ENCODE data around the gene TENT5A. TPM values are rescaled to one million over a fixed set of nuclear protein-coding genes. Genes with fewer than 3 reads are reported as not detected.
A peak's percentile ranks its signal among the peaks of the same experiment; 100 is the strongest.

The TENT5A gene
- total RNA-seq, 1 experiment from 2014 or later, result 16.4 TPM

GRCh38 chr6:81759782-81760181 is 7.3 kb upstream of the TENT5A start:
- H3K36me3 ChIP-seq, result no peaks in the 10 kb centered on the region
- no peaks in the 10 kb centered on the region for H3K9me3 ChIP-seq
- H3K4me3 ChIP-seq, result no peak overlapping the region
- no peaks in the 10 kb centered on the region for H3K27me3 ChIP-seq
- DNase-seq, result no peak

DNA sequence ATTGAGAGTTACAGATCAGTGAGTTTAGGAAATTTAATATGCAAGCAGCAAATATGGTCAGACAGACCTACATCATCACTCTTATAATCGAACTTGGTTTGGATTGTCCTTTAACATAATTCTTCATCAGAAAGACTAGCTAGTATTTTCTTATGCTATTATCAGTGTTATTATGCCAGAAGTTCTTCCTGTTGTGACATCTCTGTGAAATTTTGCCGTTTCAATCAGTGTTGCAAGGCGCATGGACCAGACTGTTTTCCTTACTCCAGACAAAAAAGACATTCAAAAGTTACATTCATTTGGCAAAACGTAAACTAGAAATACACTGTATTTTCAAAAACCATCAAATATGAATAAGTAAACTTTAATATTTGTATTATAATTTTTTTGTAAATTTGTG is 5.7 kb upstream of the TENT5A start:
- DNase-seq, result no peak
- Histone ChIP-seq H3K27me3 (no peaks in the 10 kb centered on the region), H3K9me3 (no peaks in the 10 kb centered on the region), H3K36me3 (no peaks in the 10 kb centered on the region), H3K4me3 (no peak overlapping the region)

DNA sequence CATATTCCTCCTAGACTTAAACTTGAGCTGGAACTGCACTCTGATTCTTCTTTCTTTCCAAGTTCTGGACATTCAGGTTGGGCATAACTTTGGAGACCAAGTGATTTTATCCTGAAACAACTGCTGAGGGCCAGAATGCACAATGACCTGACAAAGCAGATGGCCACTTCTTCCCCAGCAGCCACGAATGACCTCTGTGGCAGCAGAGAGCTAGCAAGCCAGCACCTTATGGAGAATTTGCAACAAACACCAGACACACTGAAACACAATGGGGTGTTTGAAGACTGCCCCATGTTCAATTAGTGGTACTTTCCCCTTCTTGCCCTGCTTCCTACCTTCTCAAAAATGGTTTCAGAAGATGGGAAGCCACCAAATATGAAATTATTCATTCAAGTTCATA is 4.2 kb upstream of the TENT5A start:
- Histone ChIP-seq H3K36me3 (no peaks in the 10 kb centered on the region), H3K4me3 (no peak overlapping the region)
- no peak for DNase-seq

DNA sequence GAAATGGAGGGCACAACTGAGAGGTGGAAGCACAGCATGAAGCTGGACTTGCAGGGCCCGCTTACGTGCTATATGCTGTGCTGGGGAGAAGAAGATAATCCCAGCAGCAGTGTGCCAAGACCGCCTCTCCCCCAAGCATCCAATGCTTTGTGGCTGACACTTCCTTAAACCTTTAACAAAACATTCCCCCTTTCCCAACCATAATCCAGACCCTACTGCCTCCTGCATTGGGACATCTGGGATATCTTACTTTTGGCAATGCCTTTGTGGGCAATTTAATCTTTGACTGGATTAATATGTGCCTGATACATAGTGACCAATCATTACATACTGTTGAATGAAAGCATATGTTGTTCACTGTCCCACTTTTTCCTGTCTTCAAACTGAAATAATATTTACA is 3.1 kb upstream of the TENT5A start:
- H3K9me3 ChIP-seq, result no peaks in the 10 kb centered on the region
- 0 out of 2 replicates have a peak, but pooled peaks cover 8% of the 10 kb centered on the region for H3K36me3 ChIP-seq
- H3K27me3 ChIP-seq, result no peaks in the 10 kb centered on the region
- no peak for DNase-seq
- H3K4me3 ChIP-seq, result no peak overlapping the region

More for the DNA sequence above, 4.2 kb upstream of the TENT5A start:
- H3K9me3 ChIP-seq, result no peaks in the 10 kb centered on the region
- H3K27me3 ChIP-seq, result no peaks in the 10 kb centered on the region

DNA sequence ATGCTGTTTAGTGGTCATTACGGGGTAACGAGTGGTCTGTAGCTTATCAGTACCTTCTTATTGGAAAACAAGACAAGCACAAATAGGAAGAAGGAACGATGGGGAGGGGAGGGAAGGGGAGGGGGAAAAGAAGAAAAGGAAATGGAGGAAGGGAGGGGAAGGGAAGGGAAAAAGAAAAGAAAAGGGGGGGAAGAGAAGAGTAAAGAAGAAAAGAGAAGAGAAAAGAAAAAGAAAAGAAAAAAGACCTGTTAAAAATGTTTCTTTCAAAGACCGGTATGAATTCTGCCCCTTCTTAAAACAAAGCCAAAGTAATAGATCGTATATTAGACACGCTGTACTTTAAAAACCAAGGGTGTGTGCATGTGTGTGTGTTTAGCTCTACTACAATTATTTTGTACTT is 2.4 kb upstream of the TENT5A start:
- peaks cover 12% of the 10 kb centered on the region for H3K36me3 ChIP-seq
- no peak for DNase-seq
- no peaks in the 10 kb centered on the region for H3K27me3 ChIP-seq
- no peaks in the 10 kb centered on the region for H3K9me3 ChIP-seq
- H3K4me3 ChIP-seq, result no peak overlapping the region

DNA sequence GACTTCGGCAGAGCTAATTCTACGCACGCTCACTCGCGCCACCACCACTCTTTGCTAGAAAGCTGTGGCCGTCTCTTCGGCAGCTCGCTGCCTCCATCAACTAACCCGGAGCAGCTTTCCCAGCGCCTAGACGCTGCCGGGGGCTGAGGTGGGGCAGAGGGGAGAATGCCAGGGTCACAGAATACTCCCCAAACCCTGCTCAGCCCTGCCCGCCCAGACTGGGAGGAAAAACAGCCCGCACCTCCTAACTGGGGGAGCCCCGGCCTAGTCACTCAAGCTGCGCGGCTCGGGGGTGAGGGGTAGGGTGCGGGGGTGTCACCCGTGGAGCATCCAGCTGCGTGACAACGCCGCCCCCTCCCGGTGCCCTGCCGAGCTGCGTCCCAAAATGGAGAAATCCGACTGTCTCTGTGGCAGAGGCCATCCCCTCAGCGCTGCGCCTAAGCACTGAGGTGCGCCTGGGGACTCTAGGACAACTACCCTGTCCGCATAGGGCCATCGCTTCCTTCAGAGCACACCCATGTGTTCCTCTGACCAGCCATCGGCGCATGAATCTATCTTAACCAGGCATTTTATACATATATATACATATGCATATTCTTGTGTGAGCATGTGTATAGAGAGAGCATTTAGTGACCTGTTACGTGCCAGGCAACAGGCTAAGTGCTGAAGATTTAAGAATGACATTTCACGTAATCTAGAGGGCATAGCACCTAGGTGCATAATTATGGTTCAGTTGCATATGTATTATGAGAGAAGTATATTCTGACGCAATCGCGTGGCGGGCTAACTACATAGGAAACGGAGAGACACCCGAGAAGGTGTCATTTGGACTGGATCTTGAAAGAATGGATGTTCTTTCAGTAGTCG is 1.5 kb upstream of the TENT5A start:
- Histone ChIP-seq H3K9me3 (no peaks in the 10 kb centered on the region), H3K36me3 (peaks cover 20% of the 10 kb centered on the region), H3K4me3 (peak overlapping the region; percentile 98), H3K27me3 (no peaks in the 10 kb centered on the region)
- DNase-seq, result peak; percentile 59

GRCh38 chr6:81752921-81753710 is 635 bp upstream of the TENT5A start:
- Histone ChIP-seq H3K36me3 (peaks cover 27% of the 10 kb centered on the region), H3K27me3 (no peaks in the 10 kb centered on the region), H3K4me3 (peak overlapping the region; percentile 98), H3K9me3 (no peaks in the 10 kb centered on the region)
- peak; percentile 92 for DNase-seq

DNA sequence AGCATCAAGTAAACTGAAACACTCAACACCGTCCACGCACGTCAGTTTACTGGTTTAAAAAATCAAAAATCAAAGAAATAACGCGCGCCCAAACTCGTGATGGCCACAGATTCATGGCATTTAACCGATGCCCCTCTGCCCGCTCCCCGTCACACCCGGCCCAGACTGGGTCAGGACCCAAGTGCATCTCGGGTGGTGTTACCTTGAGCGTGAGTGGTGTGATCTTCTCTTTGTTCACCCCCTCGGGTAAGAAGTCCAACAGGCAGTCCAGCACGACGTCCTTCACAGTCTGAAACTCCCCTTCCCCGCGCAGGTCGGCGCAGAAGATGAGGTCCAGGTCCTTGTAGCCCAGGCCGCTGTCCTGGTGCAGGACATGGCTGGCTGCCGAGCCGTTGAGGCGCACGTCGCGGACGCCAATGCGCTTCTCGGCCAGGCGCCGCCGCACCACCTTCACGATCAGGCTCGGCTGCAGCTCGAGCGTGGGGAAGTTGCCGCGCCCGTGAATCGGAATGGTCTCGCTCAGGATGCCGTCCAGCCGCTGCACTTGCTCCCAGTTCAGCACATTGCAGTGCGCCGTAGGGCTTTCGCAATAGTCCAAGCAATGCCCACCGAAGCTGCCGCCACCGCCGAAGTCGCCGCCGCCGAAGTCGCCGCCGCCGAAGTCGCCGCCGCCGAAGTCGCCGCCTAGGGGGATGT is 945 bp downstream of the TENT5A start:
- H3K36me3 ChIP-seq, result peaks cover 43% of the 10 kb centered on the region
- no peaks in the 10 kb centered on the region for H3K9me3 ChIP-seq
- no peaks in the 10 kb centered on the region for H3K27me3 ChIP-seq
- DNase-seq, result peak; percentile 65
- peak overlapping the region; percentile 98 for H3K4me3 ChIP-seq

DNA sequence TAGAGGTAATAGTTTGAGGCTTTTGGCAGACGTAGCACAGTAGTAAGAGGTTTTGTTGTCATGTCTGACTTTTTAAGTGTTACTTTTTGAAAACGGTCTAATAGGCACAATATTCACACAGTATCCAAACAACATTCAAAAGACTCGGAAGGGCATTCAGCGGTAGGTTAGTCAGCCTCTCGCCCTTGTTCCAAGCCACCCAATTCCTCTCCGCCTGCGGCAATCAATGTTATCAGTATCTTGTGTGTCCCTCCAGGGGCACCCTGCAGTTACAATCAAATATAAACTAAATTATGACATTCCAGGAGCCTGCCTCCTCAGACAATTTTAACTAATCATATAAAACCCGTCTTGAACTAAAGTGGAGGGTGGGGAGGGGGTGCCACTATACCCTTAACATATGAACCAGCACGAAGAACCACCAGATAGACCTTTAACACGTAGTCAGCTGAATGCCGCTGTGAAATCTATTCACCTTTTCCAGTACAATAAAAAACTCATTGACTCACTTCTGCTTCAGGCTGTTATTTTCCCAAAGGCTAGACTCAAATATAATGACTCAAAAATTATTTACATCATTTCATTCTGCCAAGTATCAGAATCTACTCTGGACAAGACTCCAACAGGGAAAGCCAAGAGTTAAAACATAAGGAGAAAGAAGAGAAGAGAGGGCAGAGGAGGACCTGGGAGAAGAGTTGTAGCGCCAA is 1.6 kb downstream of the TENT5A start:
- H3K9me3 ChIP-seq, result no peaks in the 10 kb centered on the region
- DNase-seq, result peak; percentile 26
- peak overlapping the region; percentile 98 for H3K4me3 ChIP-seq
- H3K36me3 ChIP-seq, result peaks cover 50% of the 10 kb centered on the region
- H3K27me3 ChIP-seq, result no peaks in the 10 kb centered on the region

GRCh38 chr6:81750200-81750599 is 2.3 kb downstream of the TENT5A start:
- H3K36me3 ChIP-seq, result peaks cover 54% of the 10 kb centered on the region
- no peaks in the 10 kb centered on the region for H3K9me3 ChIP-seq
- H3K27me3 ChIP-seq, result no peaks in the 10 kb centered on the region
- peak overlapping the region; percentile 98 for H3K4me3 ChIP-seq
- DNase-seq, result no peak

DNA sequence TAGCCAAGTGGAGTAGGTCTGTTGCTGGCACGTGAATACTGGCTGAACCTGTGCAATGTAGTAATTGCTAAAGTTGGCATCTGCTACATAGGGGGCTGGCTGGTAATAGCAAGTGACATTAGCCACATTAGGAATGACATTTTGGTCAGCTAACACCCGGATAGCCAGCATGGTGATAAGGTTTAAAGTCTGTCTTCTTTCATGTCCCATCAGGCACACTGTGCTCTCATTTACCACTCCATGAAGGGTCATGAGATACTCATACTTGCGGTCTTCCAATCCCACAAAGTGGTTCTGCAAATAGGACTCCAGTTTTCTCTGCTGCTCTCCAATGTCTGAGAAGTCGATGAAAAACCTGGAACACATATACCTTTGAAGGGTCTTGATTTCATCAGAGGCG is 2.8 kb downstream of the TENT5A start:
- Histone ChIP-seq H3K36me3 (peaks cover 55% of the 10 kb centered on the region), H3K4me3 (peak overlapping the region; percentile 98), H3K27me3 (no peaks in the 10 kb centered on the region), H3K9me3 (no peaks in the 10 kb centered on the region)
- DNase-seq, result no peak

- Histone ChIP-seq H3K4me3 (peak overlapping the region; percentile 98), H3K9me3 (no peaks in the 10 kb centered on the region), H3K27me3 (no peaks in the 10 kb centered on the region), H3K36me3 (peaks cover 55% of the 10 kb centered on the region)
- DNase-seq, result no peak
Observed at GRCh38 chr6:81748994-81749393, 3.5 kb downstream of the TENT5A start.

- no peak overlapping the region for H3K4me3 ChIP-seq
- H3K27me3 ChIP-seq, result no peaks in the 10 kb centered on the region
- H3K36me3 ChIP-seq, result peaks cover 55% of the 10 kb centered on the region
- DNase-seq, result no peak
- no peaks in the 10 kb centered on the region for H3K9me3 ChIP-seq
Observed at GRCh38 chr6:81747327-81747726, 5.2 kb downstream of the TENT5A start.

DNA sequence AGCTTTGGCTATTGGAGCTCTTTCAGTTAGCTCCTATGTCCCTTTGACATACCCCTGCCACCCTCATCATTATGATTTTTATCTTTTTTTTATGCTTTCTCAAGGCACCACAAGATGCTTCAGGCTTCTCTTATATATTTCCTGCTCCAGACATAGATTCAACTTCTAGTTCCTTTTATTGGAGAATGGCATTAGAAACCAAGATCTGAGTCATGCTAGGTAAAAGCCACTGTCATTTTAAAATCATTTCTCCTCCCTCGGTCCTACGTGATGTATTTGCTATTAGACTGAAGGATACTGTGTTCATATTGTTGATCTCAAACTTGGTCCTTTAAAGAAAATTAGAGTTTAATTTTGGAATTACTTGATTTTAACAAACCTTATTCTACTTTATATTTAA is 8.3 kb downstream of the TENT5A start:
- peaks cover 36% of the 10 kb centered on the region for H3K36me3 ChIP-seq
- H3K4me3 ChIP-seq, result no peak overlapping the region
- DNase-seq, result no peak
- H3K9me3 ChIP-seq, result no peaks in the 10 kb centered on the region
- no peaks in the 10 kb centered on the region for H3K27me3 ChIP-seq

DNA sequence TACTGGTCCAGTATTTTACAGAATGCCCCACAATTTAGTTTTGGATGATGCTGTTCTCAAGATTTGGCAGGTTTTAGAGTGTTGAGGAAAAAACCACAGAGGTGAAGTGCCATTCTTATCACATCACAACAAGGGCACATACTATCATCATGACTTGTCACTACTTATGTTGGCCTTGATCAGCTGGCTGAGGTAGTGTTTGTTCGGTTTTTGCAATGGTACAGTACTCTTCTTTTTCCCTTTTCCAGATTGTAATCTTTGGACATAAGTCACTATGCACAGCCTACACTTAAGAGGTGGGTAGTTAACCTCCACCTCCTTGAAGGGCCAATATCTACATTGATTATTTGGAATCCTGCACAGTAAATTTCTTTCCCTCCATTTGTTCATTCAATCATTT is 8.8 kb downstream of the TENT5A start:
- Histone ChIP-seq H3K36me3 (peaks cover 31% of the 10 kb centered on the region), H3K9me3 (no peaks in the 10 kb centered on the region), H3K4me3 (no peak overlapping the region), H3K27me3 (no peaks in the 10 kb centered on the region)
- no peak for DNase-seq

DNA sequence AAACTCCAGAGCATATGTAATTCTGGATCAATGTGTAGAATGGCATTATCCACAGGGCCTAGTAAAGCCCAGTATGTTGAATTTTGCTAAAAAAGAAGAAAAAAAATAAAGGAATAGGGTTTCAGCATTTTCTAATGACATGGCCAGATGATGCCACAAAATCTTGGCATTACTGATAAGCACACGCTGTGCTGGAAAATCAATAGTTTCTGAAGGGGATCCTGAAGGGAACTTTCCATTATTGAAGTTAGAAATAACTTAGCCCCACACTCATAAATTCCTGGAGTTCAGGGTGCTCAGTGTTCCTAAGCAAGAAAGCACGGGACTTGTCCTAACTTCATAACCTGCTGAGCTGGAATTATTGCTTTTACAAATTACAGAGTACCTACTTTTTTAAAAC is 10.8 kb downstream of the TENT5A start:
- Histone ChIP-seq H3K9me3 (no peaks in the 10 kb centered on the region), H3K27me3 (no peaks in the 10 kb centered on the region), H3K4me3 (no peak overlapping the region), H3K36me3 (peaks cover 13% of the 10 kb centered on the region)
- no peak for DNase-seq

Data from MG63 (cell line).